GM23338 (cell line): ENCODE measurements around the gene ZBTB44. TPM values are rescaled to one million over a fixed set of nuclear protein-coding genes. Genes with fewer than 3 reads are reported as not detected.

Experiments used
- ATAC-seq: fragments of 200-7000 bp; cut with Tn5 transposase; 3 replicates; pipeline ENCODE4 v1.9.1; 2020
- DNase-seq: peaks from one replicate; pipeline ENCODE4 v3.0.0-alpha.2; 2015; ENCODE audit warnings: low spot score
- H2AFZ ChIP-seq: fragments of 200-600 bp; sonication (generic); 2 replicates; pipeline ENCODE4 v1.8.0; 2016; ENCODE audit warnings: antibody characterized with exemption, mild to moderate bottlenecking, moderate library complexity
- H3F3A ChIP-seq: fragments of 200-600 bp; sonication (generic); replicated peaks from 2 replicates; pipeline ENCODE4 v1.8.0; 2017; ENCODE audit warnings: antibody characterized with exemption, mixed run types, low read depth
- H3K27ac ChIP-seq: fragments of 200-600 bp; sonication (generic); 2 replicates; pipeline ENCODE4 v1.6.1; 2016; ENCODE audit warnings: low read depth
- H3K27me3 ChIP-seq: fragments of 200-600 bp; sonication (generic); 2 replicates; pipeline ENCODE4 v1.8.0; 2016; ENCODE audit warnings: mild to moderate bottlenecking, mixed run types, moderate library complexity; ENCODE audit not compliant: insufficient read depth
- H3K36me3 ChIP-seq: fragments of 200-600 bp; sonication (generic); 2 replicates; pipeline ENCODE4 v1.8.0; 2016; ENCODE audit warnings: mild to moderate bottlenecking; ENCODE audit not compliant: insufficient read depth
- H3K4me1 ChIP-seq: fragments of 200-600 bp; sonication (generic); 2 replicates; pipeline ENCODE4 v1.8.0; 2016; ENCODE audit warnings: mild to moderate bottlenecking, moderate library complexity; ENCODE audit not compliant: insufficient read depth
- H3K4me2 ChIP-seq: fragments of 200-600 bp; sonication (generic); 2 replicates; pipeline ENCODE4 v1.7.1; 2017; ENCODE audit warnings: mixed run types
- H3K4me3 ChIP-seq: fragments of 200-600 bp; sonication (generic); 2 replicates; pipeline ENCODE4 v1.6.1; 2016; ENCODE audit warnings: mixed run types
- H3K79me2 ChIP-seq: fragments of 200-600 bp; sonication (generic); replicated peaks from 2 replicates; pipeline ENCODE4 v1.8.0; 2017; ENCODE audit warnings: mild to moderate bottlenecking; ENCODE audit not compliant: insufficient read depth
- H3K9me2 ChIP-seq: fragments of 200-600 bp; sonication (generic); 2 replicates; pipeline ENCODE4 v1.8.0; 2017; ENCODE audit not compliant: insufficient read depth
- H4K20me1 ChIP-seq: fragments of 200-600 bp; sonication (generic); replicated peaks from 2 replicates; pipeline ENCODE4 v1.8.0; 2017; ENCODE audit warnings: mild to moderate bottlenecking; ENCODE audit not compliant: insufficient read depth
- H3K27ac Mint-ChIP-seq: 2 replicates; pipeline ENCODE4 v1.8.0; 2020; ENCODE audit warnings: inconsistent platforms, mild to moderate bottlenecking, moderate library complexity, mixed read lengths
- H3K27me3 Mint-ChIP-seq: 3 replicates; pipeline ENCODE4 v1.8.0; 2022; ENCODE audit warnings: low read depth, mild to moderate bottlenecking, moderate library complexity, mixed read lengths, inconsistent platforms; ENCODE audit not compliant: insufficient read depth, poor library complexity
- H3K36me3 Mint-ChIP-seq: 3 replicates; pipeline ENCODE4 v1.8.0; 2021; ENCODE audit warnings: low read depth, mild to moderate bottlenecking, inconsistent platforms, moderate library complexity, mixed read lengths
- H3K4me1 Mint-ChIP-seq: 3 replicates; pipeline ENCODE4 v1.8.0; 2020; ENCODE audit warnings: mild to moderate bottlenecking, inconsistent platforms, mixed read lengths
- H3K4me3 Mint-ChIP-seq: 3 replicates; pipeline ENCODE4 v1.8.0; 2021; ENCODE audit warnings: moderate library complexity, mild to moderate bottlenecking, inconsistent platforms, mixed read lengths
- H3K9me3 Mint-ChIP-seq: 3 replicates; pipeline ENCODE4 v1.8.0; 2020; ENCODE audit warnings: moderate library complexity, mild to moderate bottlenecking, inconsistent platforms, mixed read lengths
- CREB1 ChIP-seq: fragments of 250-450 bp; sonication (Bioruptor Pico); IDR thresholded peaks from 2 replicates; pipeline ENCODE4 v1.5.0; 2020; ENCODE audit warnings: low read depth, mild to moderate bottlenecking, moderate library complexity
- CTCF ChIP-seq, 2 experiments: fragments of 200-600 bp in 1 of 2; sonication (generic) in 1 of 2; conservative IDR thresholded peaks; 2 replicates each; pipeline versions ENCODE4 v1.5.1 to v1.6.1; 2016 to 2017; ENCODE audit warnings: antibody characterized with exemption in 2 of 2, low read depth in 2 of 2, mild to moderate bottlenecking in 2 of 2, moderate library complexity in 1 of 2
- EZH2phosphoT487 ChIP-seq: fragments of 200-600 bp; sonication (generic); IDR thresholded peaks from one replicate; pipeline ENCODE4 v1.8.1; 2018; ENCODE audit warnings: antibody characterized with exemption; ENCODE audit not compliant: unreplicated experiment
- POLR2AphosphoS5 ChIP-seq: IDR thresholded peaks from 2 replicates; pipeline ENCODE4 v1.6.1; 2016; ENCODE audit warnings: antibody characterized with exemption, low read depth
- REST ChIP-seq: IDR thresholded peaks from one replicate; pipeline ENCODE4 v1.6.1; 2018; ENCODE audit warnings: antibody characterized with exemption; ENCODE audit not compliant: unreplicated experiment
- STAT1 ChIP-seq: IDR thresholded peaks from one replicate; pipeline ENCODE4 v1.6.1; 2016; ENCODE audit warnings: antibody characterized with exemption; ENCODE audit not compliant: unreplicated experiment
- ZNF114 ChIP-seq: fragments of 250-450 bp; sonication (Bioruptor Pico); IDR thresholded peaks from 2 replicates; pipeline ENCODE4 v1.5.0; 2020; ENCODE audit warnings: mild to moderate bottlenecking, moderate library complexity
- polyA plus RNA-seq: library from polyadenylated mRNA; unstranded; fragments of >200 nt; fragmentation: Nextera tagmentation; extraction: Ambion mirVana; gene quantifications from 2 replicates; pipeline ENCODE4 v1.2.1, GENCODE V29; 2016
- total RNA-seq: library from RNA; depleted of rRNA; stranded (reverse); fragments of >200 nt; shearing (Covaris generic); gene quantifications from 2 replicates; pipeline ENCODE4 v1.2.3, GENCODE V29; 2014
- TF ChIP-seq, protein P1 (sequence below): IDR thresholded peaks from 2 replicates; pipeline ENCODE4 v1.6.1; 2016; ENCODE audit warnings: antibody characterized with exemption
- TF ChIP-seq, protein P2 (sequence below): fragments of 250-450 bp; sonication (Bioruptor Pico); IDR thresholded peaks from 2 replicates; pipeline ENCODE4 v1.5.0; 2020; ENCODE audit warnings: mild to moderate bottlenecking, moderate library complexity

ZBTB44 gene
- total and polyA plus RNA-seq, 2 experiments from 2014 or later = 61.2 to 102 TPM

DNA sequence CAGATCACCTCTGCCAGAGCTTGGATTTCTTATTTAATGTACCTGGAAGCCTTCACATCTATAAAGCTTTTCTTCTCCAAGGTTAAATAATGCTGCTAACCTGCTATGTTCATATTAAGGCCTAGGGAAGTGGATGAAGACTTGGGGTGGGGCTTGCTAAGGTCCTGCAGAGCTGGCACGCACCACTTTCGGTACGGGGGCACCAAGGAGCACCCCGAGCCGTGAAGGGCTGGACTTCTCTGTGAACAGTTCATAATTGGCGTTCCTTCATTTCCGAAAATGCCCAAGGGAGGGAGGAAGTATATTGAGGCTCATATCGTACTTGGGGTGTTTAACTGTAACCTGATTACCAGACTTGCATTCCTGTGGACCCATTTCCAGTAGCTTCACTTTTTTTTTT is 95.6 kb downstream of the ZBTB44 start:
- Histone ChIP-seq H3F3A (no peaks in the 10 kb centered on the region), H3K79me2 (no peaks in the 10 kb centered on the region), H3K27ac (no peak overlapping the region), H3K27me3 (no peaks in the 10 kb centered on the region), H2AFZ (no peak overlapping the region), H3K4me1 (peaks cover 10% of the 10 kb centered on the region), H3K4me2 (no peak overlapping the region), H3K9me2 (0 out of 2 replicates have a peak, but pooled peaks cover 3% of the 10 kb centered on the region), H4K20me1 (no peaks in the 10 kb centered on the region), H3K4me3 (no peak overlapping the region), H3K36me3 (no peaks in the 10 kb centered on the region)
- peaks cover 13% of the 10 kb centered on the region for H3K4me1 Mint-ChIP-seq
- no peak for TF ChIP-seq CTCF (conservative IDR thresholded peaks at IDR 0.05; ENCODE audit: low read depth in 2 of 2)
- TF ChIP-seq STAT1 = no peak
- H3K36me3 Mint-ChIP-seq = peaks cover 3% of the 10 kb centered on the region; the same call in 1 of the 3 replicates
- no peak for DNase-seq
- no peak overlapping the region for H3K4me3 Mint-ChIP-seq
- no peak overlapping the region for H3K27ac Mint-ChIP-seq
- no peak for ATAC-seq
- H3K27me3 Mint-ChIP-seq = peaks cover 10% of the 10 kb centered on the region
- no peaks in the 10 kb centered on the region for H3K9me3 Mint-ChIP-seq

DNA sequence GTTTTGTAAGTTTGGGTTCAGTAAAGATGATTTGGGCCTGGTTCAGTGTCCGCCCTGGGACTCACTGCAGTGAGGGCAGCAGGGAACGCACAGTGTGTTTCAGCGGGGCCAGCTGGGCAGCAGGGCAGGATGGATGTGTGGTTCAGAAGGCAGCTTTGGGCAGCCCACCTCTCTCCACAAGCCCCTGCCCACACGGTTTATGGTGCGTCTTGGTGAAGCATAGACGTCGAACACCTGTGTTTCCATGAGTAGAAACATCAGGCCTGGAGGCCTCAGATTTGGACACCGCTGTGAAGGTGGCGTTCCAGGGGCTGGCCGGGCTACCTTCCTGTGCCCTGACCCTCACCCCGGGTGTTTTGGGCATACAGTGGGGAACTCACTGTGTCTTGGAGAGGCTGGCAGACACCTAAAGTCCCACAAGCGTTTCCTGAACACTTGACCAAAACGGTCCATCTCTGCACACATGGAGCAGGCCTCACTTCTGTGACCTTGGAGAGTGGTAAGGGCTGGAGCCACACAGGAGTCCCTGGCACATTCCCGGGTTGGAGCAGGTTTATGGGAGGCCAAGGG is 96.1 kb downstream of the ZBTB44 start:
- Histone ChIP-seq H3K4me2 (no peak overlapping the region), H3K79me2 (no peaks in the 10 kb centered on the region), H3K4me3 (no peak overlapping the region), H3K9me2 (0 out of 2 replicates have a peak, but pooled peaks cover 3% of the 10 kb centered on the region), H3F3A (no peaks in the 10 kb centered on the region), H3K36me3 (no peaks in the 10 kb centered on the region), H3K27me3 (no peaks in the 10 kb centered on the region), H4K20me1 (no peaks in the 10 kb centered on the region), H3K4me1 (peaks cover 10% of the 10 kb centered on the region), H2AFZ (no peak overlapping the region), H3K27ac (no peak overlapping the region)
- H3K27me3 Mint-ChIP-seq = peaks cover 10% of the 10 kb centered on the region
- H3K27ac Mint-ChIP-seq = no peak overlapping the region
- DNase-seq = no peak
- peaks cover 3% of the 10 kb centered on the region; the same call in 1 of the 3 replicates for H3K36me3 Mint-ChIP-seq
- no peak for ATAC-seq
- H3K9me3 Mint-ChIP-seq = no peaks in the 10 kb centered on the region
- H3K4me1 Mint-ChIP-seq = peaks cover 13% of the 10 kb centered on the region
- no peak overlapping the region for H3K4me3 Mint-ChIP-seq
- no peak for TF ChIP-seq REST
- TF ChIP-seq, protein P1, sequence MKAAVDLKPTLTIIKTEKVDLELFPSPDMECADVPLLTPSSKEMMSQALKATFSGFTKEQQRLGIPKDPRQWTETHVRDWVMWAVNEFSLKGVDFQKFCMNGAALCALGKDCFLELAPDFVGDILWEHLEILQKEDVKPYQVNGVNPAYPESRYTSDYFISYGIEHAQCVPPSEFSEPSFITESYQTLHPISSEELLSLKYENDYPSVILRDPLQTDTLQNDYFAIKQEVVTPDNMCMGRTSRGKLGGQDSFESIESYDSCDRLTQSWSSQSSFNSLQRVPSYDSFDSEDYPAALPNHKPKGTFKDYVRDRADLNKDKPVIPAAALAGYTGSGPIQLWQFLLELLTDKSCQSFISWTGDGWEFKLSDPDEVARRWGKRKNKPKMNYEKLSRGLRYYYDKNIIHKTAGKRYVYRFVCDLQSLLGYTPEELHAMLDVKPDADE = no peak
- no peak for TF ChIP-seq CREB1 (CRISPR knock-in tag)
- TF ChIP-seq STAT1 = no peak
- TF ChIP-seq, protein P2, sequence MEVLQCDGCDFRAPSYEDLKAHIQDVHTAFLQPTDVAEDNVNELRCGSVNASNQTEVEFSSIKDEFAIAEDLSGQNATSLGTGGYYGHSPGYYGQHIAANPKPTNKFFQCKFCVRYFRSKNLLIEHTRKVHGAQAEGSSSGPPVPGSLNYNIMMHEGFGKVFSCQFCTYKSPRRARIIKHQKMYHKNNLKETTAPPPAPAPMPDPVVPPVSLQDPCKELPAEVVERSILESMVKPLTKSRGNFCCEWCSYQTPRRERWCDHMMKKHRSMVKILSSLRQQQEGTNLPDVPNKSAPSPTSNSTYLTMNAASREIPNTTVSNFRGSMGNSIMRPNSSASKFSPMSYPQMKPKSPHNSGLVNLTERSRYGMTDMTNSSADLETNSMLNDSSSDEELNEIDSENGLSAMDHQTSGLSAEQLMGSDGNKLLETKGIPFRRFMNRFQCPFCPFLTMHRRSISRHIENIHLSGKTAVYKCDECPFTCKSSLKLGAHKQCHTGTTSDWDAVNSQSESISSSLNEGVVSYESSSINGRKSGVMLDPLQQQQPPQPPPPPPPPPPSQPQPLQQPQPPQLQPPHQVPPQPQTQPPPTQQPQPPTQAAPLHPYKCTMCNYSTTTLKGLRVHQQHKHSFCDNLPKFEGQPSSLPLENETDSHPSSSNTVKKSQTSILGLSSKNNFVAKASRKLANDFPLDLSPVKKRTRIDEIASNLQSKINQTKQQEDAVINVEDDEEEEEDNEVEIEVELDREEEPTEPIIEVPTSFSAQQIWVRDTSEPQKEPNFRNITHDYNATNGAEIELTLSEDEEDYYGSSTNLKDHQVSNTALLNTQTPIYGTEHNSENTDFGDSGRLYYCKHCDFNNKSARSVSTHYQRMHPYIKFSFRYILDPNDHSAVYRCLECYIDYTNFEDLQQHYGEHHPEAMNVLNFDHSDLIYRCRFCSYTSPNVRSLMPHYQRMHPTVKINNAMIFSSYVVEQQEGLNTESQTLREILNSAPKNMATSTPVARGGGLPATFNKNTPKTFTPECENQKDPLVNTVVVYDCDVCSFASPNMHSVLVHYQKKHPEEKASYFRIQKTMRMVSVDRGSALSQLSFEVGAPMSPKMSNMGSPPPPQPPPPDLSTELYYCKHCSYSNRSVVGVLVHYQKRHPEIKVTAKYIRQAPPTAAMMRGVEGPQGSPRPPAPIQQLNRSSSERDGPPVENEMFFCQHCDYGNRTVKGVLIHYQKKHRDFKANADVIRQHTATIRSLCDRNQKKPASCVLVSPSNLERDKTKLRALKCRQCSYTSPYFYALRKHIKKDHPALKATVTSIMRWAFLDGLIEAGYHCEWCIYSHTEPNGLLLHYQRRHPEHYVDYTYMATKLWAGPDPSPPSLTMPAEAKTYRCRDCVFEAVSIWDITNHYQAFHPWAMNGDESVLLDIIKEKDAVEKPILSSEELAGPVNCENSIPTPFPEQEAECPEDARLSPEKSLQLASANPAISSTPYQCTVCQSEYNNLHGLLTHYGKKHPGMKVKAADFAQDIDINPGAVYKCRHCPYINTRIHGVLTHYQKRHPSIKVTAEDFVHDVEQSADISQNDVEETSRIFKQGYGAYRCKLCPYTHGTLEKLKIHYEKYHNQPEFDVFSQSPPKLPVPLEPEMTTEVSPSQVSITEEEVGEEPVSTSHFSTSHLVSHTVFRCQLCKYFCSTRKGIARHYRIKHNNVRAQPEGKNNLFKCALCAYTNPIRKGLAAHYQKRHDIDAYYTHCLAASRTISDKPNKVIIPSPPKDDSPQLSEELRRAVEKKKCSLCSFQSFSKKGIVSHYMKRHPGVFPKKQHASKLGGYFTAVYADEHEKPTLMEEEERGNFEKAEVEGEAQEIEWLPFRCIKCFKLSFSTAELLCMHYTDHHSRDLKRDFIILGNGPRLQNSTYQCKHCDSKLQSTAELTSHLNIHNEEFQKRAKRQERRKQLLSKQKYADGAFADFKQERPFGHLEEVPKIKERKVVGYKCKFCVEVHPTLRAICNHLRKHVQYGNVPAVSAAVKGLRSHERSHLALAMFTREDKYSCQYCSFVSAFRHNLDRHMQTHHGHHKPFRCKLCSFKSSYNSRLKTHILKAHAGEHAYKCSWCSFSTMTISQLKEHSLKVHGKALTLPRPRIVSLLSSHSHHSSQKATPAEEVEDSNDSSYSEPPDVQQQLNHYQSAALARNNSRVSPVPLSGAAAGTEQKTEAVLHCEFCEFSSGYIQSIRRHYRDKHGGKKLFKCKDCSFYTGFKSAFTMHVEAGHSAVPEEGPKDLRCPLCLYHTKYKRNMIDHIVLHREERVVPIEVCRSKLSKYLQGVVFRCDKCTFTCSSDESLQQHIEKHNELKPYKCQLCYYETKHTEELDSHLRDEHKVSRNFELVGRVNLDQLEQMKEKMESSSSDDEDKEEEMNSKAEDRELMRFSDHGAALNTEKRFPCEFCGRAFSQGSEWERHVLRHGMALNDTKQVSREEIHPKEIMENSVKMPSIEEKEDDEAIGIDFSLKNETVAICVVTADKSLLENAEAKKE = no peak
- no peak for TF ChIP-seq POLR2AphosphoS5
- no peak for TF ChIP-seq EZH2phosphoT487
- TF ChIP-seq ZNF114 (CRISPR knock-in tag) = no peak
